B cell (primary cell): ENCODE measurements around the gene CYP2A6.
"Not testable (repeated sequence)": the region's sequence is repeated elsewhere in the genome, so short reads cannot be mapped to it uniquely, and the experiment has no call there.

Experiments used
- CTCF ChIP-seq: fragments of 200-600 bp; IDR thresholded peaks from one replicate; pipeline ENCODE4 v1.8.0; 2022; ENCODE audit warnings: antibody characterized with exemption, mild to moderate bottlenecking
- EZH2 ChIP-seq: IDR thresholded peaks from 2 replicates; pipeline ENCODE4 v1.6.1; 2012; ENCODE audit warnings: borderline replicate concordance, low read depth, mild to moderate bottlenecking, moderate library complexity, low read length; ENCODE audit not compliant: insufficient read depth, poor library complexity, severe bottlenecking

GRCh38 chr19:40826312-40826698, 23.9 kb downstream of the CYP2A6 start:
- TF ChIP-seq CTCF, EZH2: not testable (repeated sequence)
